Measurements from ENCODE around the gene CTBP2. TPM values are rescaled to one million over a fixed set of nuclear protein-coding genes. Genes with fewer than 3 reads are reported as not detected.
A peak's percentile ranks its signal among the peaks of the same experiment; 100 is the strongest.

Gene CTBP2
- polyA plus RNA-seq, 1 donor from 2014 or later: 0.50 TPM

GRCh38 chr10:125095228-125095627 is 65.1 kb downstream of the CTBP2 start:
- H3K4me1 Mint-ChIP-seq: no peaks in the 10 kb centered on the region
- H3K27me3 Mint-ChIP-seq: peaks cover 18% of the 10 kb centered on the region
- no peak overlapping the region for H3K4me3 Mint-ChIP-seq
- H3K36me3 Mint-ChIP-seq: no peaks in the 10 kb centered on the region
- no peaks in the 10 kb centered on the region for H3K9me3 Mint-ChIP-seq
- no peak overlapping the region for H3K27ac Mint-ChIP-seq

DNA sequence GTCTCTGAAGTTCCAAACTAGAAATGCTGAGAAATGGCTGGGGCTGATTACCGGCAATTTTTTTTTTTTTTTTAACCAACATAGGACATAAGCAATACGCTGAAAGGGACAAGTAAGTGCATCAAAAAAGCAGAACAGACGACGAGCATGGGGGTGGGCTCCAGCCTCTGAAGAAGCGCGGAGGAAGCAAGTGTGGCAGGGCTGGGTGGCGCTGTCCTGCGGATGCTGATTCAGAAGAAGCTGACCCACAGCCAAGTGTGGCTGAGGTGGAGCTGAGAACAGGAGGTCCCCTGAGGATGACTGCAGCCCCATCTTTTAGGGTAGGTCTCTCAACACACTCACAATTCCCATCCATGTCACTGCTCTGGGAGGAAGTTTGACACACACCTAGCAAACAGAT is 65.6 kb downstream of the CTBP2 start:
- Mint-ChIP-seq H3K36me3 (no peaks in the 10 kb centered on the region), H3K4me1 (no peaks in the 10 kb centered on the region), H3K27me3 (peaks cover 15% of the 10 kb centered on the region), H3K27ac (no peak overlapping the region), H3K9me3 (no peaks in the 10 kb centered on the region), H3K4me3 (no peak overlapping the region)

GRCh38 chr10:125093974-125094705 is 66.2 kb downstream of the CTBP2 start:
- peaks cover 13% of the 10 kb centered on the region for H3K27me3 Mint-ChIP-seq
- H3K4me3 Mint-ChIP-seq: no peak overlapping the region
- H3K9me3 Mint-ChIP-seq: no peaks in the 10 kb centered on the region
- no peak overlapping the region for H3K27ac Mint-ChIP-seq
- H3K36me3 Mint-ChIP-seq: no peaks in the 10 kb centered on the region
- no peaks in the 10 kb centered on the region for H3K4me1 Mint-ChIP-seq

DNA sequence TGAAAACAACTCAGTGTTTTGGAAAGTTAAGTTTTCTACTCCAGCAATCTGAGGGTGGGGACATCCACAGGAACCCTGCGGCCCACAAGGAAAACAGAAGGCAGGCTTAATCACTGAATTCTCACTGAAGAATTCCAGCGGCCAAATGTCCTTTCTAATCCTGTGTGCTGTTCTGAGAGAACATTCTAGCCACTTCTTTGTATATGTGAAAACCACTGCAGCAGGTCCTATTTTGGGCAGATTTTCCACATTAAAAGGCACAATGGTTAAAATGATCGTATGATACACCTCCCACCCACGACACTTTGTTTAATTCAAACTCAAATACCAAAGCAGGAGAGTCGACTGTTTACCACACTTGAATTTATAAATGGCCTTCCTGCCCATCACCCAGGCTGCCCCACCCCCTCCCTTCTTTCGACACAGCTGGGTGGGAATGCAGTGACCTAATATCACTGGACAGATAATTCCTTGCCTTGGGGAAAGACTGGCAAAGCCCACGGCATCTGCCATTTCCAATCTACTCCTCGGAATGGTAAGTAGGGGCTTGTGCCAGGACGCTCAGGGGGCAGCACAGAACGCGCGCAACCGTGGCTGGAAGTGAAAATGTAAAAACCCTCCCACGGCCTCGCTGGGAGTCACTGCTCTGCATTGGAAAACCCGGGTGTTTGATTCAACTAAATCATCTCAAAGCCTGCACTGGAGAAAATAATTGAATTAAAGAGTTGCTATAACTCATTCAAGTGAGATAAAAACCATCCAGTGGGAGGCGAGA is 67.0 kb downstream of the CTBP2 start:
- peaks cover 13% of the 10 kb centered on the region for H3K27me3 Mint-ChIP-seq
- H3K36me3 Mint-ChIP-seq: no peaks in the 10 kb centered on the region
- no peaks in the 10 kb centered on the region for H3K4me1 Mint-ChIP-seq
- no peak overlapping the region for H3K4me3 Mint-ChIP-seq
- H3K27ac Mint-ChIP-seq: no peak overlapping the region
- no peaks in the 10 kb centered on the region for H3K9me3 Mint-ChIP-seq

DNA sequence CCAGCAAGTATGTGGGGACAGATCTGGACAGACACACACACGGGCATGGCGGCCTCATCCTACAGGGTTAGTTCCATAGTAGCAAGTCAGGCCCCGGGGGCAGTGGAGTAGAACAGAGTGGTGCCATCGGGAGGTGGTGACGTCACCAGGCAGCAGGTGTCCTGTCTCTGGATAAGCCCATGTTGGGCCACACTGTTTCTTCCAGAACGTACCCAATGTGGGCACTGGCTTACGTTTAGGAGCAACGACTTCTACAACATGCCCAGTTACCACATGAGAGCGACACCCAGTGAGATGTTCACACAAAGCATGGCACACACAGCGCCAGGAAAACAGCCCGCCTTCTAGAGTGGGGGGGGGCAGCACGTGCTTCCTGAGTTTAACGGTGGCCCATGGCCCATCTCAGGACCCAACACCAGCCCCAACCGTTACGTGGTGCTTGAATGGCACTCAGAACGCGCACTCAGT is 67.8 kb downstream of the CTBP2 start:
- Mint-ChIP-seq H3K4me3 (no peak overlapping the region), H3K4me1 (no peaks in the 10 kb centered on the region), H3K27ac (no peak overlapping the region), H3K36me3 (no peaks in the 10 kb centered on the region), H3K9me3 (peaks cover 0 to 3% (median 0%) of the 10 kb centered on the region in 3 donors), H3K27me3 (peaks cover 17% of the 10 kb centered on the region)

DNA sequence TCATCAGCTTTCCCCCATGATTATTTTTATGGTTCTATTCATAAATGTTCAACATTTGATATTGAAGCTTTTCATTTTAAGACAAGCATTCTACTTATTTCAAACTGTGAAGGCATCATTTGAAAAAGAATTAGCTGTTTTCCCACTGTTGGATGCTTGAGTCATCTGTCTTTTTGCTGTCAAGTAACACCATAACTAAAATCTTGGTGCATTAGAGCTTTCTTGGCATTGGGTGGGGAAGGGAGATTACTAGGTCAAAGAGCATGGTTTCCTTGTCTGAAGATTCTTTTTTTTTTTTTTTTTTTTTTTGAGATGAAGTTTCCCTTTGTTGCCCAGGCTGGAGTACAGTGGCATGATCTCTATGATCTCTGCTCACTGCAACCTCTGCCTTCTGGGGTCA is 68.5 kb downstream of the CTBP2 start:
- no peak overlapping the region for H3K27ac Mint-ChIP-seq
- no peaks in the 10 kb centered on the region for H3K36me3 Mint-ChIP-seq
- no peaks in the 10 kb centered on the region for H3K4me1 Mint-ChIP-seq
- H3K4me3 Mint-ChIP-seq: no peak overlapping the region
- H3K27me3 Mint-ChIP-seq: peaks cover 22% of the 10 kb centered on the region
- H3K9me3 Mint-ChIP-seq: peaks cover 0 to 3% (median 0%) of the 10 kb centered on the region in 3 donors

DNA sequence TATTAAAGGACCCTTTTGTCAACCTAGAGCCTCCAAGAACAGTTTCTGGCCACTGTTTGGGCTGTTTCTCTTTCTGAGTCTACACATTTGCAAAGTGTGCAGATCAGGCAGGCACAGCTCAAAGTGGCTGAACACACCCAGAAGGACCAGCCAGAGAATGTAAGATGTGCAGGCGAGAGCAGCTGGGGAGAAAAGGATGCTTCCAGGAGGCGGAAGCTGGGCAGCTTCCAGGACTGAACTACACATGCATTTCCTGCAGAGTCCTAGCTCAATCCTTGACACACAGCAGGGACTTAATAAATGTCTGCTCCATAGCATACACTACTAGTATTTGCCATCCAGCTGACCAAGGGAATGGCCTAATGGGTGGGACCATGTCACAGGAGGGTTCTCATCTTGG is 70.9 kb downstream of the CTBP2 start:
- H3K4me1 Mint-ChIP-seq: no peaks in the 10 kb centered on the region
- peaks cover 0 to 3% (median 0%) of the 10 kb centered on the region in 3 donors for H3K9me3 Mint-ChIP-seq
- no peaks in the 10 kb centered on the region for H3K36me3 Mint-ChIP-seq
- no peak overlapping the region for H3K27ac Mint-ChIP-seq
- H3K27me3 Mint-ChIP-seq: peaks cover 27% of the 10 kb centered on the region
- no peak overlapping the region for H3K4me3 Mint-ChIP-seq

DNA sequence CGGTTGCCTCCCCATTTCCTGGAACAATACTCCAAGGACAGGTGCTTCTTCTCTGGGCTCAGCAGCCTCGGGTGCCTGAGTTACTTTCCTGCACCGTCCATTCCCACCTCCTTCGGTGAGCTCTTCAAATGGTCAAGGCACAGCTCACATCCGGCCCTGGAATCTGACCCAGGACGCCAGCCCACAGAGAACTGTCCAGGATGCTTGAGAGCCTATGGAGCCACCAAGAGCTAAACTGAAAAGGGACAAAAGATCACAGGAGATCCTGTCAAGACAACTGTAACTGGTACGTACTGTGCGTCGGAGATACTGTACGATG is 72.5 kb downstream of the CTBP2 start:
- H3K27me3 Mint-ChIP-seq: peaks cover 31% of the 10 kb centered on the region
- peaks cover 2% of the 10 kb centered on the region for H3K36me3 Mint-ChIP-seq
- H3K4me1 Mint-ChIP-seq: no peaks in the 10 kb centered on the region
- peak overlapping the region in 1 of 3 donors; percentile 6 for H3K27ac Mint-ChIP-seq
- peaks cover 0 to 3% (median 0%) of the 10 kb centered on the region in 3 donors for H3K9me3 Mint-ChIP-seq
- H3K4me3 Mint-ChIP-seq: no peak overlapping the region

DNA sequence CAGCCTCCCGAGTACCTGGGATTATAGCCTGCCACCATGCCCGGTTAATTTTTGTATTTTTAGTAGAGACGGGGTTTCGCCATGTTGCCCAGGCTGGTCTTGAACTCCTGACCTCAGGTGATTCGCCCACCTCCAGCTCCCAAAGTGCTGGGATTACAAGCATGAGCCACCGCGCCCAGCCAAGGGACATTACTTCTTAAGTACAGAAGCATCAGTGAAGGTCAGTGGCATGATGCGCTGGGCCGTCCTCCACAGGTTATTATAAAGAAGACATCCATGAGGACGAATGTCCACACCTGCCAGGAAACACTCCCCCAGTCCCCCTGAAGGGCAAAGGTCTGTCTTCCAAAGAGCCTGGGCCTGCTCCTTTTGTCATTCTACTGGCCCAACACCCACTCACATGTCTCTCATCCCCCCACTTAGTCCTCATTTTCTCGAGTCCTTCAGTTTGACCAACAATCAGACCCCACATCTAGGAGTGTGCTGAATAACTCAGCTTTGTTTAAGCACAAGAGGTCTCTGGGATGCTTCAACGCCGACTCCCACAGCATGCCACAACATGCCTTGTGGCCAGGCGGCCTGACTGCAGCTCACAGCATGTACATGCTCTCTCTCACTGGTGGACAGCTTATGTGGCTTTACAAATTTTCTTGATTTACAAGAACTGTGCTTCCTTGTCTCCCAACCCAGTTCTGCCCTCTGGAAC is 73.0 kb downstream of the CTBP2 start:
- Mint-ChIP-seq H3K4me3 (no peak overlapping the region), H3K27ac (peak overlapping the region in 1 of 3 donors; percentile 6), H3K27me3 (peaks cover 32% of the 10 kb centered on the region), H3K36me3 (peaks cover 2% of the 10 kb centered on the region), H3K4me1 (no peaks in the 10 kb centered on the region), H3K9me3 (peaks cover 0 to 3% (median 0%) of the 10 kb centered on the region in 3 donors)

DNA sequence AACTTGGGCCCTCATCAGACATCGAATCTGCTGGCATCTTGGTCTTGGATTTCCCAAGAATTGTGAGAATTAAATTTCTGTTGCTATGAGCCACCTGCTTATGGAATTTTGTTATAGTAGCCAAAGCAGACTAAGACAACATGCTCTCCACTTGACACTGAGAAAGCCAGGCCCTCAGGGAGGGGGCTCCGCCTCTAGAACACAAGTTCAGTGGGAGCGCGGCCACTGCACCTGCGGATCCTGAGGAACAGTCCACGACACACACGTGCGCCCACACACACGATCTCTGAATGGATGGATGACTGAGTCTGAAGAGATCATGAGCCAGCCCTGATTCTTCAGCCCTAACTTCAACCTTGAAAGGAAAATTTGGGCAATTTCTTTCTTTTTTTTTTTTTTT is 73.7 kb downstream of the CTBP2 start:
- Mint-ChIP-seq H3K4me3 (no peak overlapping the region), H3K9me3 (peaks cover 0 to 3% (median 0%) of the 10 kb centered on the region in 3 donors), H3K36me3 (peaks cover 2% of the 10 kb centered on the region), H3K27me3 (peaks cover 32% of the 10 kb centered on the region), H3K4me1 (no peaks in the 10 kb centered on the region), H3K27ac (no peak overlapping the region)

DNA sequence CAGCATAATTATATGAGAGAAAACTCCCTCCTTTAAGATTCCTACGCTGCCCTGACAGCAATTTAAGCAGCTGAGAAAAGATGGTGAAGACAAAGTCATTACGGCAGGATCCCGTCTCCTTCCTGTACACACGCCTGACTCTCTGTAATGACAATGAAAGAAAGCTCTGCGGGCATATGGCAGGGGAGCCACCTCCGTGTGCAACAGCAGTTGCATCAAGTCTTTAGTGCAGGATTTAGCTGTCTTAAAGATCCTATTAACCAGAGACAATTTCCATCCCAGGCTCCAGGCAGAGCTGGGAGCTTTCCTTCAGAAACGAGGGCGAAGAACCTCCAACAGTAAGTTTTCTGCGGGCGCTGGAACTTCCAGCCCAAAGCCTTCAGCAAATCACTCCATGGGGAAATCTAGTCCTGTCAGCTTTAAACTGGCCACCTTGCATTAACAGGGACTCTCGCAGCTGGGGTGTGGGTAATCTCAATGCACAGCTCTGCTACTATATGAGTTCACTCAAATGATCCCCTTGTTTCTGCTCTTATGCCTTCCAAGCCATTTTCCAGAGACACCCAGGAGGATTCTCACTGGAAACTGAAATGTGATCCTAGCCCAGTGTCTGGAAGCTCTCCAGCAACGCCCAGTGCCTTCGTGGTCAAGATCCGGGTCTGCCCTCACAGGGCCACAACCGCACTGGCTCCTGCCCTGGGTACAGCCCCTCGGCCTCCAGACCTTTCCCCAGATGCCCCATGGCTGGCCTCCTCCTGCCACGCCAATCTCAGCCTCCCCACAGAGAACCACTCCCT is 74.9 kb downstream of the CTBP2 start:
- Mint-ChIP-seq H3K9me3 (peaks cover 0 to 3% (median 0%) of the 10 kb centered on the region in 3 donors), H3K36me3 (peaks cover 2% of the 10 kb centered on the region), H3K4me3 (no peak overlapping the region), H3K27me3 (peaks cover 32% of the 10 kb centered on the region), H3K4me1 (no peaks in the 10 kb centered on the region), H3K27ac (no peak overlapping the region)

GRCh38 chr10:125084614-125085257 is 75.6 kb downstream of the CTBP2 start:
- Mint-ChIP-seq H3K9me3 (peaks cover 0 to 3% (median 0%) of the 10 kb centered on the region in 3 donors), H3K4me1 (no peaks in the 10 kb centered on the region), H3K27me3 (peaks cover 34% of the 10 kb centered on the region), H3K4me3 (no peak overlapping the region), H3K36me3 (peaks cover 2% of the 10 kb centered on the region), H3K27ac (no peak overlapping the region)

- peaks cover 2% of the 10 kb centered on the region for H3K36me3 Mint-ChIP-seq
- H3K27me3 Mint-ChIP-seq: peaks cover 34% of the 10 kb centered on the region
- no peak overlapping the region for H3K27ac Mint-ChIP-seq
- H3K4me3 Mint-ChIP-seq: no peak overlapping the region
- no peaks in the 10 kb centered on the region for H3K4me1 Mint-ChIP-seq
- peaks cover 0 to 3% (median 0%) of the 10 kb centered on the region in 3 donors for H3K9me3 Mint-ChIP-seq
These were observed 76.2 kb downstream of the CTBP2 start for GRCh38 chr10:125084191-125084613.

DNA sequence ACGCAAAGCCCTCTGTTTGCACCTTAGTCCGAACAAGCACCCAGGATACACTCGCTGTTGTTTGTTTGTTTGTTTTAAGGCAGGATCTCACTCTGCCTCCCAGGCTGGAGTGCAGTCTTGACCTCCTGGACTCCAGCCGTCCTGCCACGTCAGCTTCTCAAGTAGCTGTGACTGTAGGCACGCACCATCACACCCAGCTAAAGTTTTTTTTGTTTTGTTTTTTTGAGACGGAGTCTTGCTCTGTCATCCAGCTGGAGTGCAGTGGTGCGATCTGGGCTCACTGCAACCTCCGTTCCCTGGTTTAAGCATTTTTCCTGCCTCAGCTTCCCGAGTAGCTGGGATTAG is 76.8 kb downstream of the CTBP2 start:
- no peak overlapping the region for H3K4me3 Mint-ChIP-seq
- no peaks in the 10 kb centered on the region for H3K4me1 Mint-ChIP-seq

More for the DNA sequence above, 76.8 kb downstream of the CTBP2 start:
- no peak overlapping the region for H3K27ac Mint-ChIP-seq
- peaks cover 34% of the 10 kb centered on the region for H3K27me3 Mint-ChIP-seq
- peaks cover 0 to 3% (median 0%) of the 10 kb centered on the region in 3 donors for H3K9me3 Mint-ChIP-seq
- peaks cover 2% of the 10 kb centered on the region for H3K36me3 Mint-ChIP-seq
